Ishikawa (cell line): ENCODE results near the gene HSPB7.

ENCODE experiments used
- CEBPB ChIP-seq: IDR thresholded peaks from 2 replicates; pipeline ENCODE4 v1.6.1; 2012
- CREB1 ChIP-seq: IDR thresholded peaks from 2 replicates; pipeline ENCODE4 v1.6.1; 2012; ENCODE audit warnings: low read depth
- EGR1 ChIP-seq: IDR thresholded peaks from 2 replicates; pipeline ENCODE4 v1.6.1; 2012
- EP300 ChIP-seq: IDR thresholded peaks from 2 replicates; pipeline ENCODE4 v1.6.1; 2012; ENCODE audit warnings: borderline replicate concordance
- FOXM1 ChIP-seq: IDR thresholded peaks from 2 replicates; pipeline ENCODE4 v1.6.1; 2012; ENCODE audit warnings: low read depth, borderline replicate concordance
- MAX ChIP-seq: IDR thresholded peaks from 2 replicates; pipeline ENCODE4 v1.6.1; 2012
- NFIC ChIP-seq: IDR thresholded peaks from 2 replicates; pipeline ENCODE4 v1.6.1; 2012
- RAD21 ChIP-seq: IDR thresholded peaks from 2 replicates; pipeline ENCODE4 v1.6.1; 2012; ENCODE audit warnings: low read depth
- REST ChIP-seq: IDR thresholded peaks from 2 replicates; pipeline ENCODE4 v1.6.1; 2012; ENCODE audit warnings: low read depth, mild to moderate bottlenecking
- TAF1 ChIP-seq: IDR thresholded peaks from 2 replicates; pipeline ENCODE4 v1.6.1; 2012; ENCODE audit warnings: low read depth, mild to moderate bottlenecking
- TCF12 ChIP-seq: IDR thresholded peaks from 2 replicates; pipeline ENCODE4 v1.6.1; 2012; ENCODE audit warnings: low read depth
- TEAD4 ChIP-seq: IDR thresholded peaks from 2 replicates; pipeline ENCODE4 v1.6.1; 2012
- USF1 ChIP-seq: IDR thresholded peaks from 2 replicates; pipeline ENCODE4 v1.6.1; 2012
- YY1 ChIP-seq: IDR thresholded peaks from 2 replicates; pipeline ENCODE4 v1.6.1; 2012; ENCODE audit warnings: low read depth
- ZBTB7A ChIP-seq: IDR thresholded peaks from 2 replicates; pipeline ENCODE4 v1.6.1; 2012; ENCODE audit warnings: low read depth

Gene HSPB7

GRCh38 chr1:16010837-16011236, 7.0 kb downstream of the HSPB7 start:
- no peak for TF ChIP-seq EP300
- no peak for TF ChIP-seq USF1
- no peak for TF ChIP-seq EGR1
- no peak for TF ChIP-seq RAD21
- TF ChIP-seq TAF1, result no peak
- no peak for TF ChIP-seq CREB1
- TF ChIP-seq ZBTB7A, result no peak
- no peak for TF ChIP-seq NFIC
- TF ChIP-seq MAX, result no peak
- no peak for TF ChIP-seq CEBPB
- no peak for TF ChIP-seq FOXM1
- TF ChIP-seq TCF12, result no peak
- no peak for TF ChIP-seq YY1
- no peak for TF ChIP-seq REST
- no peak for TF ChIP-seq TEAD4

- TF ChIP-seq EP300, result no peak
- no peak for TF ChIP-seq TEAD4
- no peak for TF ChIP-seq ZBTB7A
- TF ChIP-seq FOXM1, result no peak
- TF ChIP-seq CREB1, result no peak
- TF ChIP-seq RAD21, result no peak
- TF ChIP-seq MAX, result no peak
- TF ChIP-seq NFIC, result no peak
- TF ChIP-seq USF1, result no peak
- TF ChIP-seq TCF12, result no peak
- TF ChIP-seq YY1, result no peak
- no peak for TF ChIP-seq REST
Measured at GRCh38 chr1:16009678-16010077, 8.2 kb downstream of the HSPB7 start.

- no peak for TF ChIP-seq TAF1
- no peak for TF ChIP-seq NFIC
- peak; percentile 99 for TF ChIP-seq RAD21
- 0 out of 2 replicates have a peak, but pooled peaks have one; percentile 33 for TF ChIP-seq ZBTB7A
Measured at GRCh38 chr1:16009030-16009460, 8.8 kb downstream of the HSPB7 start.

GRCh38 chr1:16007671-16008341, 10.0 kb downstream of the HSPB7 start:
- TF ChIP-seq EP300, result no peak
- no peak for TF ChIP-seq CEBPB
- TF ChIP-seq CREB1, result no peak
- no peak for TF ChIP-seq RAD21
- TF ChIP-seq REST, result no peak
